Renal cortex interstitium (tissue), 11 donors: ENCODE results near the gene ZBTB45. TPM values are rescaled to one million over a fixed set of nuclear protein-coding genes. Genes with fewer than 3 reads are reported as not detected.
"Not testable (repeated sequence)": the region's sequence is repeated elsewhere in the genome, so short reads cannot be mapped to it uniquely, and the experiment has no call there.

Experiments used
- DNase-seq, 11 donors: peaks; one replicate each; pipeline ENCODE4 v3.0.0-alpha.2; 2013; ENCODE audit warnings: low read depth in 9 of 11, low spot score in 4 of 11; ENCODE audit errors: extremely low read depth in 1 of 11
- polyA plus RNA-seq, 3 donors: library from polyadenylated mRNA; unstranded; fragments of 120-200 nt; gene quantifications; one replicate each; pipeline ENCODE4 v1.2.1, GENCODE V29; 2013; ENCODE audit not compliant: insufficient read length in 3 of 3

Gene ZBTB45
- polyA plus RNA-seq, 3 donors = 8.7 to 15.0 (median 14.4) TPM

- DNase-seq = no peak
These were observed 25.8 kb upstream of the ZBTB45 start for GRCh38 chr19:58545286-58546018.

DNA sequence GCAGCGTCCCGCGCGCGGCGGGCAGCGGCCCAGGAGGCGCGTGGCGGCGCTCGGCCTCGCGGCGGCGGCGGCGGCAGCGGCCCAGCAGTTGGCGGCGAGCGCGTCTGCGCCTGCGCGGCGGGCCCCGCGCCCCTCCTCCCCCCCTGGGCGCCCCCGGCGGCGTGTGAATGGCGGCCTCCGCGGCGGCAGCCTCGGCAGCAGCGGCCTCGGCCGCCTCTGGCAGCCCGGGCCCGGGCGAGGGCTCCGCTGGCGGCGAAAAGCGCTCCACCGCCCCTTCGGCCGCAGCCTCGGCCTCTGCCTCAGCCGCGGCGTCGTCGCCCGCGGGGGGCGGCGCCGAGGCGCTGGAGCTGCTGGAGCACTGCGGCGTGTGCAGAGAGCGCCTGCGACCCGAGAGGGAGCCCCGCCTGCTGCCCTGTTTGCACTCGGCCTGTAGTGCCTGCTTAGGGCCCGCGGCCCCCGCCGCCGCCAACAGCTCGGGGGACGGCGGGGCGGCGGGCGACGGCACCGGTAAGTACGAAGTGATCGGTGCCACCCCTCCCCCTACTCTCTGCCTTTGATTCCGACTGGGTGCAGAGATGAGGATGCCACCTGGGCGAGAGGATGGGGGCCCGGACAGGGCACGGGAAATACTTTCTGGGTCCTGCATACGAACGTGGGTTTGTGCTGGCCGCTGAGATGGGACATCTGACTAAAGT, 25.1 kb upstream of the ZBTB45 start:
- peak in 2 of 11 donors; percentile 36 to 60 for DNase-seq

- DNase-seq = peak; percentile 97 to 99 (median 98)
These were observed 24.4 kb upstream of the ZBTB45 start, which contains the start of gene TRIM28 for GRCh38 chr19:58543826-58544590. Gene TRIM28 (plus strand): TSS chr19:58544064. CDS start chr19:58544758, 694 bp downstream.

GRCh38 chr19:58542641-58543372, 23.2 kb upstream of the ZBTB45 start:
- DNase-seq = not testable (repeated sequence)

- DNase-seq = not testable (repeated sequence)
These were observed 19.6 kb upstream of the ZBTB45 start for GRCh38 chr19:58539169-58539559.

- DNase-seq = peak in 8 of 11 donors; percentile 63 to 76 (median 72)
These were observed 18.9 kb upstream of the ZBTB45 start for GRCh38 chr19:58538257-58539168.

DNA sequence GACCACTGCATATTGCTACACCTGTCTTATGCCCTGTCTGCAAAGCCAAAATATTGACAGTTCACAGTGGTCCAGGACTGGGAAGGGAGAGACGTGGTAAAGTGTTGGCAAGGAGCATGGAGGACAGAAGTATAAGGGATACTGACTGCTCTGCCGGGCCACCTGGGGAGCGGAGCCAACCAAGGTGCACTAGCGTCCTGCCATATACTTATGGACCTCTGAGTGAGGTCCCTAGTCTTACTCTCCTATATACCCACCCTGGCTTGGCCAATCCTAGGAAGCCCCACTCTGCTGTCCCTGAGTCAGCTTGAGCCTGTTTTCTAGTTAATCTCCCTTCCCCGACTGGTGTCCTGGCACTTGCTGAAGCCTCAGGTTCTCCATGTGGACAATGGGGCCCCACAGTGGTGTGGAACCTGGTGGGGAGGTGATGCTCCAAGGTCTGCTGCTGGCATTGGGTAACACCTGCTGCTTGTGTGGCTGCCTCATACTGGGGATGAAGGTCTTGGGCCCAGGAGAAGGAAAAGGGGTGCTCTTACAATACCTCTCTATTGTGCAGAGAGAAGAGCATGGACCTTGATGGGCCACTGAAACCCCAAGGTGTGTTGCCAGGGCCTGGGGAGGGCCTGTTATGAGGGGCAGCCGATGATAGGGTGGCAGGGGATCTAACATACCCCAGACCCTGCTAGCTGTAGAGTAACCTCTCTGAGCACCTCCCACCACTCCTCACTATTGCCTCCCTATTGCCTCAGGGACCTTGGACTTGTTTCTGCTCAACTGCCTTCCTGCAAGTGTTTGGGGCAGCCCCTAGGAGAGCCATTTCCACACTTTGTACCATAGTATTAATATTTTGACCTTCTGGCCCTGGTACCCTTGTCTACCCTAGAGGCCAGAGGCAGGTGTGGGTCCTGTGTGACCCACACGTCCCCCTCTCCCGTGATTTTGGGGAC, 17.5 kb upstream of the ZBTB45 start:
- no peak for DNase-seq

DNA sequence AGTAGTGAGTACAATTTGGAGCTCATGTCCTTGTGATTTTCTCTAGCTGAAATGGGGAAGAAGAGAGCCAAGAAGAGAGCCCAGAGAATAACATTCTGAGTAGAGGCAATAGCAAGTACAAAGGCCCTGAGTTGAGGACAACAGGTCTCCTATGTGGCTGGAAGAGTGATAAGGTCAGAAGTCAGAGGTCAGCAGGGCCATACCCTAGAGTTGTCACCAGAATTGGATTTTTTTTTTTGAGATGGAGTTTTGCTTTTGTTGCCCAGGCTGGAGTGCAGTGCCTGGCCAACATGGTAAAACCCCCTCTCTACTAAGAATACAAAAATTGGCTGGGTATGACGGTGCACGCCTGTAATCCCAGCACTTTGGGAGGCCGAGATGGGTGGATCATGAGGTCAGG, 16.2 kb upstream of the ZBTB45 start:
- no peak for DNase-seq

- no peak for DNase-seq
These were observed 11.6 kb upstream of the ZBTB45 start for GRCh38 chr19:58531034-58531840.

DNA sequence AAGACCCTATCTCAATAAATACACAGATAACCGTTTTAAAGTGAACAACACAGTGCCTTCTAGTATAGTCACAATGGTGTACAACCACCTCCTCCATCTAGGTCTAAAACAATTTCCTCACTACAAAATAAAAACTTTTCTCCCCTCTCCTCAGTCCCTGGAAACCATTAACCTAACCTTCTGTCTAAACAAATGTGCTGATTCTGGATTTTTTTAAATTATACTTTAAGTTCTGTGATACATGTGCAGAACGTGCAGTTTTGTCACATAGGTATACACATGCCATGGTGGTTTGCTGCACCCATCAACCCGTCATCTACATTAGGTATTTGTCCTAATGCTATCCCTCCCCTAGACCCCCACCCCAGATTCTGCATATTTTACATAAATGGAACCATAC, 9.8 kb upstream of the ZBTB45 start:
- DNase-seq = no peak

- DNase-seq = no peak
These were observed 3.1 kb upstream of the ZBTB45 start for GRCh38 chr19:58522709-58523108.

- DNase-seq = no peak
These were observed 2.0 kb upstream of the ZBTB45 start for GRCh38 chr19:58521651-58522050.

GRCh38 chr19:58520257-58520599, 618 bp upstream of the ZBTB45 start:
- DNase-seq = no peak

GRCh38 chr19:58519087-58519354, 589 bp downstream of the ZBTB45 start:
- DNase-seq = peak in 9 of 11 donors; percentile 47 to 70 (median 64)

DNA sequence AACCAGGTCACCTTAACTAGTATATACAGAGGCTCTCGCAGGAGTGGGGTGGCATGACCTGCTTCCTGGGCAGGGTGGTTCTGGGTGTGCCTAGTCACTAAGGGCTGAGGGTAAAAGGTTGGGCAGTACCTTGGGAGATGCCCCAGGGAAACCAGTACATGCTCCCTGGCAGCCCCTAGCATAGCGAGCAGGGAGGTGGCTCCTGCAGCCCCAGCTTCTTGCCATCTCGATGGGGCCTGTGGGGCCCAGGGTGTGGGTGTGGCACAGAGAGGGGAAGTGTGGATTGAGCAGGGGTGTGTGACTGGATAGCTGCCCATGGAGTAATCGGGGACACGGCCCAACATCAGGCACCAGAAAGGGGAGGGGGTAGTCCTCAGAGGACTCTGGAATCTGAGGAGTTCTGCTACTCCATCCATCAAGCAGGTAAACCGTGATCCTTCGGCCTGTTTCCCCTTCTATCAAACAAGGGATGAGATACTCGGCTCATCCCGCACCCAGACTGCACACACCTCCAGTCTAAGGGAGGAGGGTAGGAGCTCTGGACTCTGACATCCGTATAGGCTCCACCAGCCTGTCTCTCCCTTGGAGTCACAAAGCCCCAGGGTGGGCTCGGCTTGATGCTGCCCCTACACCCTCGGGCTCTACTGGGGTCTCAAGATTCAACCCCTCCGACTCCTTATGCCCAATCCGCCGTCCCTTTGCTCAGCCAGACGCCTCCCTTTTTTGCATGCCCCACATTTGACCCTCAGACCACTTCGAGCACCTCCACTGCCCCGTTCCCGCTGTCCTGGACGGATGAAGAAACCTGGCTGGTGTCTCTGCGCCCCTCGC, 1.1 kb downstream of the ZBTB45 start:
- DNase-seq = no peak
